HG03442 (cell line): ENCODE results near the gene RAB36.

Experiments
- ATAC-seq: cut with Tn5 transposase; IDR thresholded peaks from one replicate; pipeline ENCODE4 v1.9.1; 2021; ENCODE audit warnings: mild to moderate bottlenecking, moderate library complexity; ENCODE audit not compliant: unreplicated experiment

Gene RAB36

GRCh38 chr22:23180893-23181720 is 35.8 kb downstream of the RAB36 start:
- ATAC-seq, result no peak

- no peak for ATAC-seq
These were observed 36.5 kb downstream of the RAB36 start for GRCh38 chr22:23181721-23182308.

GRCh38 chr22:23182309-23183060 is 37.2 kb downstream of the RAB36 start:
- ATAC-seq, result no peak

DNA sequence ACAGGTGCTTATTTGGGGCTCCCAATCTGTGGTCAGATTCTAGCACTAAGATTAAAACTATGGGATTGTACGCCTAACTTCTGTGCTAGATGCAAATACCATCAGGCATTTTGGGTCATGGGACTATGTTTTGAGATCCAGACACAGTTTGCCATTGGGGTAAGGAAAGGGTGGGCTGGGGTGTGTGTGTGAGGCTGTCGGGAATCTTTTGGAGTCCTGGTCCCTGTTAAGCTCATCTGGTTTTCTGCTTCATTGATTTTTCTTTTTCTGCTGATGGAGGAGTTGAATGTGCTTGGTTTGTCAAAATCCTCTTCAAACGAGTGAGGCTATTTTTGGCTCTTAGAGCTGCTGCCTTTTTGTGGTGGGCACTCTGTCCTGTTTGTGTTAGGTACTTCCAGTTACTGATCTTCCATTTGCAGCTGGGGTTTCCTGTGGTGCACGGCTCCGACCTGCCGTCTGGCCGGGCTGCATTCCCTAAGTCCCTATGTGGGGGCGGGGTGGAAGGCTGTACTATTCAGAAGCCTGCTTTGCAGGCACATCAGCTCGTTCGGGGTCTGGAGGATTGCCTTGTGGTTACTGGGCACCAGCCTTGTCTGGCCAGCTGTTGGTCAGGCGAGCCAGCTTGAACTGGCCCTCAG is 37.9 kb downstream of the RAB36 start:
- ATAC-seq, result no peak

DNA sequence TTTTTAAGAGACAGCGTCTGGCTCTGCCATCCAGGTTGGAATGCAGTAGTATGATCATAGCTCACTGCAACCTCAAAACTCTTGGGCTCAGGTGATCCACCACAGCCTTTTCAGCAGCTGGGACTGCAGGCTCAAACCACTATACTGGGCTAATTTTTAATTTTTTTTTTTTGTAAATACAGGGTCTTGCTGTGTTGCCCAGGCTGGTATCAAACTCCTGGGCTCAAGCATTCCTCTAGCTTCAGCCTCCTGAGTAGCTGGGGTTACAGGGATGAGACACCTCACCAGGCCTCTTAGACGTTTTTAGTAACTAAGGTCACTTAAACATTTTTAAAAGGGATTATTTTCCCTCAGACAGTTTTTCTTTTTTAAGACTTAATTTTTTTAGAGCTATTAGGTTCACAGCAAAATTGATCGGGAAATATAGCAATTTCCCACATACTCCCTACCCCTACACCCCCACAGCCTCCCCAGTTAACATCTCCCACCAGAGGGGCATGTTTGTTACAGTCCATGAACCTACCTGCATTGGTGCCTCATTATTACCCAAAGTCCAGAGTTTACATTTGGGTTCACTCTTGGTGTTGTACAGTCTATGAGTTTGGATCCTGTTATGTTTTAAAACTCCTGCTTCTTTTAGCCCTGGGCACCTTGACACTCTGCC is 39.0 kb downstream of the RAB36 start:
- no peak for ATAC-seq

DNA sequence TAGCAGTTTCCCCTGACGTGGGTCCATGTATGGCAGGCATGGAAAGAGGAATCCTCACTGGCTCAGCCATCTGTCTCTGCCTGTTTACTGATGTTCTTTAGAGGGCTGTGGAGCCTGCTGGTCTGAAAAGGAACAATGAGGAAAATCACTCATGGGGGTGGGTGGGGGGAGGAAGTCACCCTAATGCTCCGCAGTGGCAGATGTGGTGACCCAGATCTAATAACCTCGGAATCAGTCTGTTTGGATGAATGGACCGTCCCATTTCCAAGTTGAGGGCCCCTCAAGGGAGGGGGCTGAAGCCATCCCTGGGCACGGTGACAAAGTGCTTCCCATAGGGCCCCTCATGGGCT is 39.5 kb downstream of the RAB36 start:
- ATAC-seq, result no peak

GRCh38 chr22:23187211-23187610 is 41.9 kb downstream of the RAB36 start:
- no peak for ATAC-seq

DNA sequence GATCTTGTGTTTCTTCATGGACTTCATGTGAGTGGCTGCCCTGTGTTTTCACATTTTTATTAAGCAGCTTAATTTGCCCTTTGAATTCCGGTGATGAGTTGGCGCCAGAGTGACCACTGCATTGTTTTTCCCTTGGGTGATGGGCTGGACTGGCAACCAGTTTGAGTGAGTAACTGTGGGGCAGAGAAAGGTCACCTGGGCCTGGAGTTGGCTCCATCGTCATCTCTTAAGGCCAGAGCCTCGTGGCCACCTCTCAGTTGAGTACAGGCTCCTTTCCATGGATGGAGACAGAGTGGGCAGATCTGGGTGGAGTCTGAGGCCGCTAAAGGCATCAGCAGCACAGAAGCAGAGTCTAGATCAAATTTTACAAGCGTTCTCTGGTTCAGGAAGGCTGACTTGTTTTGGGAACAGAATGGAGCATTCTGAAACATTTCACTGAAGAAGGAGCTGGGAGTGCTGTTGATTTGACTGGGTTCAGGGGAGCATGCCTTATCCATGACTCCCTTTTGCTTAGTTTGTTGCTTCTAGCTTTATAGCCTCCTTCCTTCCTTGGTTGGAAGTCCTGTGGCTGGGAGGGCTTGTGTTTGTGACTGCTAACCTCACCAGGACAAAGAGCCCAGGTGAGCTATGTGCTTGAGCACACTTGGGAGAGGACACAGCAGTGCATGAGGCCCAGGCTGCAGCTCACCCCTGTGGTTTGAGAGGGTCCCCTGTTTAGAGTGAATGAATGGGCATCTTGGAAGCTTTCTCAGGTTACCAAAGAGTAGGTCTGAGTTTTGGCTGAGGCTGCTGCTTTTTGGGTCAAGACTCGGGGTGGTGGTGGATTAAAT is 42.8 kb downstream of the RAB36 start:
- no peak for ATAC-seq

GRCh38 chr22:23190526-23190925 is 45.2 kb downstream of the RAB36 start:
- no peak for ATAC-seq

- ATAC-seq, result no peak
These were observed 46.9 kb downstream of the RAB36 start for GRCh38 chr22:23192133-23192532.

DNA sequence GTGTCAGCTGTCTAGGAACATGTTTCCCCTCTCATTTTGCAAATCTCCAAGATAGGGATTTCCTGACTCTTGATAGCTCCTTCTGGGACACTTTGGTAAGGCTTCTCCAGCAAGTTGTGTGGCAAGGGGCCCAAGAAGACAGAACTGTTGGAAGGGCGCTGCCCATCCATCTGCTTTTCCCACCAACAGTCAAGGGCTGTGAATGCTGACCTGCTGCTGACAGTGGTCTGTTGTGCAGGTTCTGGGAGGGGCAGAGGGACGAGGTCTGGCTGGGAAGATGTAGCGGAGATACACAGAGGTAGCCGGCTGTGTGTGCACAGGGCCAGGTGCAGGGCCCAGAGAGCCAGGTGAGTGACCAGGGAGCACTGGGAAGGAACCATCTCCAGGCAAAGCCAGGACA is 47.3 kb downstream of the RAB36 start:
- ATAC-seq, result no peak

DNA sequence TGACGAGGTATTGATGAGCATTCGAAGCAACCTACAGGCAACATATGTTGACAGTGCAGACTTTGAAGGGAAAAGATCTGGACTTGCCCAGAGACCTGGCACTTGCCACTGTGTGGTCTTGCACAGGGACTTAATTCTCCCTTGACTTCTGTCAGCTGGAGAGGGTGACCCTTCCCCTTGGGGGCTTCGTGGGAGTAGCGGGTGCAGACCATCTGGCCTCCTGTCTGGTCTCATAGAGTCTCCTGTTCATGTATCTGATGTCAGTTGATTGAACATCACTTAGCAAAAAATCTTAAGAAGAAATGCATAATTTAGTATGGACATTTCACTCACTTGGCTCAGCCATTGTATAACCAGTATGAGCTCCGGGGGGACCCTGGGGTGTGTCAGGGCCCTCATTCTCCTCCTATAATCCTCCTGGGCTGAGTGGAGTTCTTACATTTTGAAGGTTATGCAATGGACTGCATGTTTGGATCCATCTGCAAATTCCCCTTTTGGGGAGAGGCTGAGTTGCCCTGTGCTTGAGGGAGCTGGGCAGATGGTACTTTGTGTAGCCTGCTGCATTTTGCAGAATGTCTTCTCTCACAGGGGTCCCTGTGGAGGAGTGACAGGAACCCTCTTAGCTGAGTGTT is 48.0 kb downstream of the RAB36 start:
- no peak for ATAC-seq

DNA sequence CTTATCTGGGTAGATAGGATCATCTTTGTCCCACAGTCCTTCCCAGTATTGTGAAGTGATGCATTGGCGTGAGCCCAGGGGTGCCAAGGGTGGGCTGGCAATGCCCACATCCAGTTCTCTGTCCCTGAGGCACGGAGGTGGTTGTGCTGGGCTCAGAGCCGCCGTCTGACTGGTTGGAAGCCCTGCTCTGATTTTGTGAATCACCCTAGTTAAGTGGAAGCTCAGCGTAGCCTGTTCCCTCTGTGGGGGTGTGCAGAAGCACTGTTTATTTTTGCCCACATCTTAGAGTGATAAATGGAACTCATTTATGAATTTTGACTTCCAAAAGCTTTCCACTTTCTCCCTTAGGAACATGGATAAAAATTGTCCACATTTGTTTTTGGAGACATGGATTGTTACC is 48.6 kb downstream of the RAB36 start:
- no peak for ATAC-seq

GRCh38 chr22:23196165-23196564 is 50.9 kb downstream of the RAB36 start:
- no peak for ATAC-seq

GRCh38 chr22:23197836-23198235 is 52.6 kb downstream of the RAB36 start:
- ATAC-seq, result no peak

DNA sequence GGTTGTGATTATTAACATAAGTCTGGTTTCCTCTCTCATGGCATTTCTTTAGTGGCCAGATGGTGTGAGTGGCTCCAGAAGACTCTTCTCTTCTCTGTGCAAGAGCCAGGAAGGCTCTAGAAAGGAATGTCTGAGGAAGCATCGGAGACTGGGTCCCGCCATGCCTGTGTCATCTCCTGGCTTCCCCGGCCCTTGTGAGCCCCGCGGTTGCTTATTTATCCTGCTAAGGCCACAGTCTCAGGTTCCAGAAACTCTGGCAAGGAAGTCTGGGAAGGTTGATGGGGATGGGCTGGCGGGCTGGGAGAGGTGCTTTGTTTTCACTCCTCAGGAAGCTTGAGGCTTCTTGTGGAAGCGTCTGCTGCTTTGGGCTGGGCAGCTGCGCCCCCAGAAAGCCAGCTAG is 53.9 kb downstream of the RAB36 start:
- ATAC-seq, result no peak

DNA sequence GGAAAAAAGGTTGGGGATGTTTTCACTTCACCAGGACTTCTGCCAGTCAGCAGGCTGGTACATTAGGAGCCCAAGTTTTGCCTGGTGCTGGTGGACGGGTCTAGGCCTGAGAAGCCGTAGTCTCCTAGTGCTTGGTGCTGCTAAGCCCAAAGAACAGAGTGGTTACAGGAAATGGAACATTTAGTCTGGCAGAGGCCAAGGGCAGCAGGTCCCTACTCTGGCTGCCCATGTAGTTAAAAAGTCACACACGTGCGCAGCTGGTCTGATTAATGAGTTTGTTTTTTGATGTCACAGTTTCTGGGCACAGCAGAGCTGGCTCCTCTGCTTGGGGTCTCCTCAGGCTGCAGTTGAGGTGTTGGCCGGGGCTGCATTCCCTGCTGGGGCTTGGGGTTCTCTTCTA is 55.6 kb downstream of the RAB36 start:
- no peak for ATAC-seq

DNA sequence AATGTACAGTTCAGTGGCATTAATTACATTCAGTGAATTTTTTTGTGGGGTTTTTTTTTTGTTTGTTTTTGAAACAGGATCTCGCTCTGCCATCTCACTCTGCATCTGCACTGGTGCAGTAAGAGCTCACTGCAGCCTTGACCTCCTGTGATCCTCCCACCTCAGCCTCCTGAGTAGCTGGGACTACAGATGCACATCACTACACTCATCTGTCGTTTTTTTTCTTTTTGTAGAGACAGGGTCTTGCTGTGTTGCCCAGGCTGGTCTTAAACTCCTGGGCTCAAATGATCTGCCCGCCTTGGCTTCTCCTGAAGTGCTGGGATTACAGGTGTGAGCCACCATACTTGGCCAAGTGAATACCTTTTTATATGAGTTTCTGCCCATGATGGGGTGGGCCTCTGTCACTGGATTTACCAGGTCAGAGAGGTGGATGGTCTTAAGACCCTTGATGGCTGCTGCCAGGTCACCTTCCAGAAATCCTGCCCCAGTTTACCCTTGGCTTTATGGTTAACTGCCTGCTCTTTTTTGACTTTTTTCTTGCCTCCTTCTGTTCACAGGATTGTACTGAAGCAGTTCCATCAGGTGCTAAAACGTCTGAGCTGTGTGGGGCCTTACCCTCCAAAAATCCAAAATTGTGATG is 57.7 kb downstream of the RAB36 start:
- no peak for ATAC-seq

DNA sequence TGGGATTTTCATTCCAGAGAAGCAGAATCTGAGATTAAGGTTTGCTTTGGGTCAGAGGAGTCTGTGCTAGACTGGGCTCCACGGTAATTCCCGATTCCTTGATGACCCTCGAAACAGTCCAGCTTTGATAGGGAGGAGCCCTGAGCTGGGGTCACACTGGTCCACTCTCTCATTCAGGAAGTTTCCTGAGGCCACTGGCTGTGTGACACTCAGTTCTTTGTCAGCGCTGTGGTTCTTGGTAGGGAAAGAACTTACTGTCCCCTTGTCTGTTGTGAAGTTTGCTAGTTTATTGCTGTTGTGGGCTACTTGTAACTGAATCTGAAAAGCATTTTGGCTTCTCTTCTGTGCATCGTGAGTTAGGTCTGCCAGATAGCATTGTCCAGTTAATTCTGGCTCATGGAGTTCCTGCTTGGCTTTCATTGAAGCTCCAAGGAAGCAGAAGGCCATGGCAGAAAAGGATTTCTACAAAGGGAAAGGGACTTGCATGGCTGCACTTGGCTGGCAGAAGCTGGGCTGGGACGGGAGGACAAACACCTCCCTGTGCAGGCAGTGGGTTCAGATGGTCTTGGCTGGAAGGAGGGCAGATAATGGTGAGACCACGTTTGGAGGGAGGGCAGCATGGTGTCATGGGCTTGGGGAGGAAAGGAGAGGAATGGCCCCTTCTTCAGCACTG is 58.3 kb downstream of the RAB36 start:
- ATAC-seq, result no peak
